ENCODE results near the gene WASF3.

The WASF3 gene

DNA sequence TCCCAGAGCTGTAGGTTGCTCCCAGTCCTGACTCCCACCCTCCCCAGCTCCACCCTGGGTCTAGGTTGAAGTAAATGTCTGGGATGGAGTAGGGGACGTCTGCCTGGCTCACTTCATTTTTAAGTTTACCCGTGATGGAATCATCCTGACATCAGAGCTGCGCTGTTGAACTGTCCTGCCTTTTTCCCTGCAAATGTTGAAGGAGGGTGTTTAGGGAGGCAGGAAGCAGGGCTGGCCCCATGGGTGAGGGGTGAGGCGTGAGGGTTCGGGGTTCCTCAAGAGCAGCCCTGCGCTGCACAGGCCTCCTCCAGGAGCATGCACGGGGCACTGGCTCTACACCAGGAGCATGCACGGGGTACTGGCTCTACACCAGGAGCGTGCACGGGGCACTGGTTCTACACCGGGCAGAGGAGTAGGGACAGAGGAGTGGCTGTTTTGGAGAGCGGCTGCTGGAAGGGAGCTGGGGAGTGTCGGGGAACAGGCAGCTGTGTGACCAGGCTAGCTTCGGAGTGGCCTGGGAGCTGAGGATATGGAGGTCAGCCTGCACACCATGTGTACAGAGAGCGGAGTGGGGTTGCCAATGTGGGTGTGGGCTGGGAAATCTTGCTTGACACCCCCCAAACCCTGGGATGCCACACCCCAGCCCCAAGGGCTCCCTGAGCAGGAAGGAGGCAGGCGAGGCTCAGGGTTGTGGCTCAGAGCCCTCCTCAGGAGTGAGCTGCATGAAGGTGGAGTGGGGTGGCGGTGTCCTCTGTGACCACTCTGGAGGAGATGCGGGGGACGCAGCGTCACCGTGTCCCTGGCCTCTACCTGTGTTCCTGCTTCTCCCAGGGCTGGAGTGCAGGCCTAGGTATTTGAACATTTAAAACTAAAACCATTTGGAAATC lies 139.8 kb downstream of the WASF3 start:
- TF ChIP-seq, protein P1, sequence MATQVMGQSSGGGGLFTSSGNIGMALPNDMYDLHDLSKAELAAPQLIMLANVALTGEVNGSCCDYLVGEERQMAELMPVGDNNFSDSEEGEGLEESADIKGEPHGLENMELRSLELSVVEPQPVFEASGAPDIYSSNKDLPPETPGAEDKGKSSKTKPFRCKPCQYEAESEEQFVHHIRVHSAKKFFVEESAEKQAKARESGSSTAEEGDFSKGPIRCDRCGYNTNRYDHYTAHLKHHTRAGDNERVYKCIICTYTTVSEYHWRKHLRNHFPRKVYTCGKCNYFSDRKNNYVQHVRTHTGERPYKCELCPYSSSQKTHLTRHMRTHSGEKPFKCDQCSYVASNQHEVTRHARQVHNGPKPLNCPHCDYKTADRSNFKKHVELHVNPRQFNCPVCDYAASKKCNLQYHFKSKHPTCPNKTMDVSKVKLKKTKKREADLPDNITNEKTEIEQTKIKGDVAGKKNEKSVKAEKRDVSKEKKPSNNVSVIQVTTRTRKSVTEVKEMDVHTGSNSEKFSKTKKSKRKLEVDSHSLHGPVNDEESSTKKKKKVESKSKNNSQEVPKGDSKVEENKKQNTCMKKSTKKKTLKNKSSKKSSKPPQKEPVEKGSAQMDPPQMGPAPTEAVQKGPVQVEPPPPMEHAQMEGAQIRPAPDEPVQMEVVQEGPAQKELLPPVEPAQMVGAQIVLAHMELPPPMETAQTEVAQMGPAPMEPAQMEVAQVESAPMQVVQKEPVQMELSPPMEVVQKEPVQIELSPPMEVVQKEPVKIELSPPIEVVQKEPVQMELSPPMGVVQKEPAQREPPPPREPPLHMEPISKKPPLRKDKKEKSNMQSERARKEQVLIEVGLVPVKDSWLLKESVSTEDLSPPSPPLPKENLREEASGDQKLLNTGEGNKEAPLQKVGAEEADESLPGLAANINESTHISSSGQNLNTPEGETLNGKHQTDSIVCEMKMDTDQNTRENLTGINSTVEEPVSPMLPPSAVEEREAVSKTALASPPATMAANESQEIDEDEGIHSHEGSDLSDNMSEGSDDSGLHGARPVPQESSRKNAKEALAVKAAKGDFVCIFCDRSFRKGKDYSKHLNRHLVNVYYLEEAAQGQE (IDR thresholded peaks at IDR 0.05; ENCODE audit: low read depth), result no peak
- TF ChIP-seq CREB1 (IDR thresholded peaks at IDR 0.05; ENCODE audit: low read depth) (no peak), NFIC (IDR thresholded peaks at IDR 0.05) (no peak), TEAD4 (IDR thresholded peaks at IDR 0.05) (no peak), ZBTB7A (IDR thresholded peaks at IDR 0.05; ENCODE audit: low read depth) (no peak), CEBPB (IDR thresholded peaks at IDR 0.05) (no peak), TAF1 (IDR thresholded peaks at IDR 0.05; ENCODE audit: low read depth) (no peak), TCF12 (IDR thresholded peaks at IDR 0.05; ENCODE audit: low read depth) (no peak), MAX (IDR thresholded peaks at IDR 0.05) (no peak), YY1 (IDR thresholded peaks at IDR 0.05; ENCODE audit: low read depth) (no peak), USF1 (IDR thresholded peaks at IDR 0.05) (no peak), FOXM1 (IDR thresholded peaks at IDR 0.05; ENCODE audit: borderline replicate concordance, low read depth) (no peak), RAD21 (IDR thresholded peaks at IDR 0.05; ENCODE audit: low read depth) (no peak), EP300 (IDR thresholded peaks at IDR 0.05; ENCODE audit: borderline replicate concordance) (no peak), EGR1 (IDR thresholded peaks at IDR 0.05) (no peak)

DNA sequence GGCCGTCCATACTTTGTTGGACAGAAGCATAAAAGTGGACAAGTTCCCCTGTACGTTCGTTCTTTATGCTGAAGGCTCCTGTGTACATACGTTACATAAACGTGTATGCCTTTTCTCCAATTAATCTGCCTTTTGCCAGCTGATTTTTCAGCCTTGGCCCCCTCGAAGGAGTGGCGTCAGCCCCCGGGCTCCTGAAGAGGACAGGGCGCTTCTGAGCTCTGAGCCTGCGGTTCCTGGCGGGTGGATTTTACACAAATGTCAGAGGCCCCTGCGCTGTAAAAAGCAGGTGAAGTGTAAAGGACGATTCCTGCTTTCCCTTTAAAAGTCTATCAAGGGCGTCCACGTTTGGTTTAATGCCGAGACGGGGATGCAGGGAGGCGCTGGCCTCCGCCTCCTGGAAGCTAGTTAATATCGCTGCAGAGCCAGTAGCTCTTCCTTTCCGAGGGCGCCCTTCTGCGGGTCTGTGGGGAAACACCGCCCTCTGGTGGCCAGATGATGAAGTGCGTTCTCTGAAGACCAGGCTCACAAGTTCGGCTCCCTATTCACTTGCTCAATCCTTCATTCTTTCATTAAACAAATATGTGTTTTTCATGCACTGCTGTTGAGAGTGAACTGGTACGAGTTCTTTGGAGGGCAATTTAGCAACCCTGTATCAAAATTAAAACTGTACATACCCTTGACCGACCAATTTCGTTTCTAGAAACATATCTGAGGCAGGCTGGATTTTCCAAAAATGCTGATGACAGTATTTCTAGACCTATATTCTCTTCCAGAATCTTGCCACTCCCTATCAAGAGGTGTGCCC lies 141.1 kb downstream of the WASF3 start:
- no peak for TF ChIP-seq EP300 (IDR thresholded peaks at IDR 0.05; ENCODE audit: borderline replicate concordance)
- TF ChIP-seq RAD21 (IDR thresholded peaks at IDR 0.05; ENCODE audit: low read depth), result peak; percentile 89

GRCh38 chr13:26699197-26699490 lies 141.7 kb downstream of the WASF3 start:
- TF ChIP-seq RAD21 (IDR thresholded peaks at IDR 0.05; ENCODE audit: low read depth) (no peak), CREB1 (IDR thresholded peaks at IDR 0.05; ENCODE audit: low read depth) (no peak), TAF1 (IDR thresholded peaks at IDR 0.05; ENCODE audit: low read depth) (no peak), MAX (IDR thresholded peaks at IDR 0.05) (no peak), YY1 (IDR thresholded peaks at IDR 0.05; ENCODE audit: low read depth) (no peak)
- TF ChIP-seq, protein P1 (IDR thresholded peaks at IDR 0.05; ENCODE audit: low read depth), result no peak

GRCh38 chr13:26705536-26705935 lies 148.1 kb downstream of the WASF3 start:
- TF ChIP-seq EGR1 (IDR thresholded peaks at IDR 0.05), result no peak
- no peak for TF ChIP-seq TAF1 (IDR thresholded peaks at IDR 0.05; ENCODE audit: low read depth)
- no peak for TF ChIP-seq FOXM1 (IDR thresholded peaks at IDR 0.05; ENCODE audit: borderline replicate concordance, low read depth)
- TF ChIP-seq RAD21 (IDR thresholded peaks at IDR 0.05; ENCODE audit: low read depth), result no peak
- TF ChIP-seq TEAD4 (IDR thresholded peaks at IDR 0.05), result no peak
- no peak for TF ChIP-seq MAX (IDR thresholded peaks at IDR 0.05)
- TF ChIP-seq TCF12 (IDR thresholded peaks at IDR 0.05; ENCODE audit: low read depth), result no peak
- TF ChIP-seq EP300 (IDR thresholded peaks at IDR 0.05; ENCODE audit: borderline replicate concordance), result no peak
- TF ChIP-seq CREB1 (IDR thresholded peaks at IDR 0.05; ENCODE audit: low read depth), result no peak
- no peak for TF ChIP-seq ZBTB7A (IDR thresholded peaks at IDR 0.05; ENCODE audit: low read depth)
- TF ChIP-seq USF1 (IDR thresholded peaks at IDR 0.05), result no peak
- TF ChIP-seq CEBPB (IDR thresholded peaks at IDR 0.05), result no peak
- TF ChIP-seq, protein P1 (IDR thresholded peaks at IDR 0.05; ENCODE audit: low read depth), result no peak
- TF ChIP-seq YY1 (IDR thresholded peaks at IDR 0.05; ENCODE audit: low read depth), result no peak
- TF ChIP-seq NFIC (IDR thresholded peaks at IDR 0.05), result no peak

All from Ishikawa (cell line).